Kidney (tissue), 14 donors: ENCODE results near the gene PLA2G4E. TPM values are rescaled to one million over a fixed set of nuclear protein-coding genes. Genes with fewer than 3 reads are reported as not detected.

ENCODE experiments used
- DNase-seq, 5 donors: peaks; one replicate each; pipeline ENCODE4 v3.0.0-alpha.2; 2013 to 2020
- FAIRE-seq: peaks from 2 replicates; lab custom pipeline; 2012; peaks lifted over from hg19 to GRCh38; lab: Jason Lieb, UNC
- H3K27ac ChIP-seq, 2 donors: one replicate each; pipeline ENCODE4 v1.7.0; 2013; ENCODE audit warnings: low read depth in 2 of 2, low read length in 2 of 2, inconsistent platforms in 1 of 2
- H3K27me3 ChIP-seq: one replicate; pipeline ENCODE4 v1.7.1; 2013; ENCODE audit warnings: low read length, inconsistent platforms; ENCODE audit not compliant: control insufficient read depth, insufficient read depth
- H3K36me3 ChIP-seq, 3 donors: one replicate each; pipeline versions ENCODE4 v1.7.0 to v1.7.1; 2013; ENCODE audit warnings: low read length in 3 of 3, control low read depth in 1 of 3, inconsistent platforms in 1 of 3; ENCODE audit not compliant: insufficient read depth in 3 of 3, control insufficient read depth in 2 of 3
- H3K4me1 ChIP-seq, 3 donors: one replicate each; pipeline versions ENCODE4 v1.7.0 to v1.7.1; 2013; ENCODE audit warnings: low read length in 3 of 3, inconsistent platforms in 1 of 3, low read depth in 1 of 3; ENCODE audit not compliant: control insufficient read depth in 2 of 3, insufficient read depth in 2 of 3
- H3K4me3 ChIP-seq, 3 donors: one replicate each; pipeline versions ENCODE4 v1.7.0 to v1.8.1; 2013; ENCODE audit warnings: low read length in 3 of 3, control low read depth in 1 of 3, inconsistent platforms in 1 of 3
- H3K9ac ChIP-seq, 3 donors: one replicate each; pipeline versions ENCODE4 v1.7.0 to v1.7.1; 2013; ENCODE audit warnings: low read length in 3 of 3, control low read depth in 1 of 3, inconsistent platforms in 1 of 3
- H3K9me3 ChIP-seq, 3 donors: one replicate each; pipeline versions ENCODE4 v1.7.0 to v1.7.1; 2013; ENCODE audit warnings: low read length in 3 of 3, control low read depth in 1 of 3, inconsistent platforms in 1 of 3; ENCODE audit not compliant: control insufficient read depth in 2 of 3, insufficient read depth in 1 of 3
- intact Hi-C: fragments of 100-400 bp; cut with DNase I; formaldehyde crosslinking; loops from one replicate; pipeline ENCODE4 v1.11.1; 2022
- polyA plus RNA-seq: library from polyadenylated mRNA; stranded (reverse); fragments of 350-450 nt; fragmentation: Illumina TruSeq; extraction: RNeasy Lipid Tissue Mini Kit (QIAGEN cat#74804); gene quantifications from one replicate; pipeline ENCODE4 v1.2.3, GENCODE V29; 2014; ENCODE audit warnings: low read depth, low replicate concordance; ENCODE audit not compliant: insufficient read depth
- total RNA-seq: library from RNA; stranded (reverse); fragmentation: NEBNext Ultra II Directional; extraction: Animal tissue kit (Norgen Biotek cat#: 25700); gene quantifications from one replicate; pipeline ENCODE4 v1.2.1, GENCODE V29; 2021
- TF ChIP-seq, protein P1 (sequence below): IDR thresholded peaks from 3 replicates; pipeline ENCODE4 v1.5.1; 2012; ENCODE audit warnings: mild to moderate bottlenecking, moderate library complexity, borderline replicate concordance; ENCODE audit not compliant: insufficient read depth; ENCODE audit errors: extremely low read depth
- donor health status: control.
- donor health status: control.
- donor health status: control.
- donor health status: control.
- donor health status: control.
- donor health status: DM: yes; HTN: yes; CAD: no.
- donor health status: Normal renal cell carcinoma (clear cell type).

Gene PLA2G4E
- total and polyA plus RNA-seq, 2 donors from 2014 or later = not detected

GRCh38 chr15:42062284-42062806 lies 41.5 kb upstream of the PLA2G4E start:
- DNase-seq = no peak
- Histone ChIP-seq H3K9ac (no peak overlapping the region), H3K9me3 (no peaks in the 10 kb centered on the region), H3K4me1 (peaks cover 0 to 2% (median 0%) of the 10 kb centered on the region in 3 donors), H3K4me3 (no peak overlapping the region), H3K36me3 (no peaks in the 10 kb centered on the region), H3K27ac (no peak overlapping the region), H3K27me3 (no peaks in the 10 kb centered on the region)
- TF ChIP-seq, protein P1, sequence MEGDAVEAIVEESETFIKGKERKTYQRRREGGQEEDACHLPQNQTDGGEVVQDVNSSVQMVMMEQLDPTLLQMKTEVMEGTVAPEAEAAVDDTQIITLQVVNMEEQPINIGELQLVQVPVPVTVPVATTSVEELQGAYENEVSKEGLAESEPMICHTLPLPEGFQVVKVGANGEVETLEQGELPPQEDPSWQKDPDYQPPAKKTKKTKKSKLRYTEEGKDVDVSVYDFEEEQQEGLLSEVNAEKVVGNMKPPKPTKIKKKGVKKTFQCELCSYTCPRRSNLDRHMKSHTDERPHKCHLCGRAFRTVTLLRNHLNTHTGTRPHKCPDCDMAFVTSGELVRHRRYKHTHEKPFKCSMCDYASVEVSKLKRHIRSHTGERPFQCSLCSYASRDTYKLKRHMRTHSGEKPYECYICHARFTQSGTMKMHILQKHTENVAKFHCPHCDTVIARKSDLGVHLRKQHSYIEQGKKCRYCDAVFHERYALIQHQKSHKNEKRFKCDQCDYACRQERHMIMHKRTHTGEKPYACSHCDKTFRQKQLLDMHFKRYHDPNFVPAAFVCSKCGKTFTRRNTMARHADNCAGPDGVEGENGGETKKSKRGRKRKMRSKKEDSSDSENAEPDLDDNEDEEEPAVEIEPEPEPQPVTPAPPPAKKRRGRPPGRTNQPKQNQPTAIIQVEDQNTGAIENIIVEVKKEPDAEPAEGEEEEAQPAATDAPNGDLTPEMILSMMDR = no peak
- FAIRE-seq = no peak
- intact Hi-C loops = no loop called here

DNA sequence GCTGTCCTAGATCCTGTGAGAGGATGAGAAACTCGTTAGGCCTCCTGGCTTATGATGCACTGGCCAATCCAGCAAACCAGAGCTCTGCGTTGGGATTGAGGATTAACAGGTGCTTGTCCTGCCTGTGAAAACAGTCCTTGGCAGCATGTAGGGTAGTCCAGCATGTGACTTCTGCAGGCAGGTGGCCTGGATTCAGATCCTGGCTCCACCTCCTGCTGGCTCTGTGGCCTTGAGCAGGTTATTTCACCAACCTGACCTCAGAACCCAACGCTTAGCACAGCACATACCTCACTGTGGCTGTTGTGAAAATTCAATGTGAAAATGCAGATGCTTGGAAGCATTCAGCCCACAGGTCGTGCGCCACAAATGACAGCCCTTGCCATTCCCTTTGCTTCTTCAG lies 40.0 kb upstream of the PLA2G4E start:
- TF ChIP-seq, protein P1 = no peak
- no peak overlapping the region for H3K9ac ChIP-seq
- H3K27me3 ChIP-seq = no peaks in the 10 kb centered on the region
- H3K9me3 ChIP-seq = no peaks in the 10 kb centered on the region
- H3K4me3 ChIP-seq = no peak overlapping the region
- intact Hi-C loops = no loop called here
- FAIRE-seq (no peak), DNase-seq (no peak)
- no peak overlapping the region for H3K27ac ChIP-seq
- peaks cover 0 to 6% (median 0%) of the 10 kb centered on the region in 3 donors for H3K4me1 ChIP-seq
- H3K36me3 ChIP-seq = no peaks in the 10 kb centered on the region

DNA sequence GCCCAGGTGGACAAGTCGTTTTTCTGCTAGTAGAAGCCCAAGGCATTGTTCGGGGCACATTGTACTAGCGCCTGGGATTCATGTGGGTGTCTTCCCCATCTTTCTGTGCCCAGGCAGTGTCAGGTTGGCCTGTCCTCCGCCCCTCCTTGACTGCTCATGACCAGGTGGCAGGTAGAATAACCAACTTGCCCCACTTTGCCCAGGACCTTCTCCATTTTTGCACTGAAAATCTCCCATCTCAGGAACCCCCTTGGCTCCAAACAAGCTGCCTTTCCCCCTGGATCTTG lies 39.6 kb upstream of the PLA2G4E start:
- TF ChIP-seq, protein P1 = no peak
- intact Hi-C loops = no loop called here

More for the DNA sequence above, 39.6 kb upstream of the PLA2G4E start:
- no peaks in the 10 kb centered on the region for H3K27me3 ChIP-seq
- H3K9ac ChIP-seq = no peak overlapping the region
- no peak overlapping the region for H3K4me3 ChIP-seq
- no peak overlapping the region for H3K27ac ChIP-seq
- H3K4me1 ChIP-seq = peaks cover 0 to 6% (median 0%) of the 10 kb centered on the region in 3 donors
- no peaks in the 10 kb centered on the region for H3K36me3 ChIP-seq
- no peaks in the 10 kb centered on the region for H3K9me3 ChIP-seq
- DNase-seq = no peak
- no peak for FAIRE-seq
